Measurements from ENCODE around the gene SLC25A21. TPM values are rescaled to one million over a fixed set of nuclear protein-coding genes. Genes with fewer than 3 reads are reported as not detected.

SLC25A21 gene
- total RNA-seq, 1 experiment from 2014 or later = 7.1 TPM

GRCh38 chr14:36784541-36784940, 387.9 kb downstream of the SLC25A21 start:
- peaks cover 0 to 13% (median 0%) of the 10 kb centered on the region in 3 experiments; a peak in 3 of 7 replicates for H3K36me3 Mint-ChIP-seq (ENCODE audit: insufficient read depth in 1 of 3, low read depth in 3 of 3)
- H2AK5ac ChIP-seq (ENCODE audit: insufficient read length, low read length) = no peak overlapping the region
- no peak overlapping the region for H2BK120ac ChIP-seq (ENCODE audit: low read depth, low read length, poor library complexity, severe bottlenecking)
- DNase-seq = no peak
- WGBS (ENCODE audit: extremely low coverage, insufficient read length, low lambda C conversion rate) = no CpG with 5 or more reads among the region's 1 CpG
- no peaks in the 10 kb centered on the region for H3K23me2 ChIP-seq (ENCODE audit: insufficient read length, low read depth, low read length, poor library complexity, severe bottlenecking)
- no peaks in the 10 kb centered on the region for H3K79me1 ChIP-seq (ENCODE audit: insufficient read depth, low read depth, low read length, poor library complexity, severe bottlenecking)
- no peaks in the 10 kb centered on the region for H3K27me3 ChIP-seq (ENCODE audit: insufficient read depth, low read length)
- H3K23ac ChIP-seq (ENCODE audit: insufficient read length, low read depth, low read length) = no peak overlapping the region
- no peak overlapping the region for H4K8ac ChIP-seq (replicated peaks; ENCODE audit: insufficient read length, low read depth, low read length)
- no peak overlapping the region for H2BK15ac ChIP-seq (ENCODE audit: low read depth, low read length)
- H3K79me2 ChIP-seq (ENCODE audit: insufficient read depth, low read length) = no peaks in the 10 kb centered on the region
- H3K27ac ChIP-seq (ENCODE audit: insufficient read length, low read depth, low read length) = no peak overlapping the region
- H2BK5ac ChIP-seq (ENCODE audit: insufficient read length, low read length) = no peak overlapping the region
- no peak overlapping the region for H3K18ac ChIP-seq (ENCODE audit: insufficient read length, low read depth, low read length)
- peaks cover 3 to 10% of the 10 kb centered on the region in 2 experiments; a peak in 4 of 5 replicates for H3K9me3 Mint-ChIP-seq
- no peaks in the 10 kb centered on the region for H3K4me1 ChIP-seq (ENCODE audit: insufficient read depth, low read length)
- no peak overlapping the region for H4K5ac ChIP-seq (ENCODE audit: insufficient read length, low read depth, low read length)
- H4K20me1 ChIP-seq (ENCODE audit: control insufficient read depth, insufficient read depth, insufficient read length) = no peaks in the 10 kb centered on the region
- no peak for TF ChIP-seq CTCF (conservative IDR thresholded peaks at IDR 0.05)
- no peak overlapping the region for H3K4me2 ChIP-seq (ENCODE audit: insufficient read depth, insufficient read length, low read length)
- no peak overlapping the region for H2AFZ ChIP-seq (ENCODE audit: low read length)
- no peak overlapping the region for H3K4me3 Mint-ChIP-seq
- no peak overlapping the region for H2BK12ac ChIP-seq (ENCODE audit: insufficient read length, low read depth, low read length)
- no peak overlapping the region for H3K14ac ChIP-seq (ENCODE audit: insufficient read depth, low read length)
- no peak overlapping the region for H4K91ac ChIP-seq (ENCODE audit: insufficient read length, low read depth, low read length)
- no peak overlapping the region for H3K56ac ChIP-seq (ENCODE audit: insufficient read length, low read depth, low read length)
- no peak overlapping the region for H3K9ac ChIP-seq (ENCODE audit: extremely low read depth, insufficient read length, low read length)
- H3K27ac Mint-ChIP-seq = no peak overlapping the region
- no peaks in the 10 kb centered on the region for H3K4me1 Mint-ChIP-seq
- no peak overlapping the region for H2BK20ac ChIP-seq (ENCODE audit: low read depth, low read length, poor library complexity, severe bottlenecking)
- H3K9me3 ChIP-seq (ENCODE audit: control insufficient read depth, low read depth, low read length) = no peaks in the 10 kb centered on the region
- no peaks in the 10 kb centered on the region; the same call in 1 of the 2 replicates for H3K27me3 Mint-ChIP-seq (ENCODE audit: low read depth)
- no peak overlapping the region for H3T11ph ChIP-seq (ENCODE audit: low read length)
- H3K4ac ChIP-seq (ENCODE audit: low read depth, low read length) = no peak overlapping the region

Data from H9 (cell line).